ENCODE measurements around the gene TMEM95. TPM values are rescaled to one million over a fixed set of nuclear protein-coding genes. Genes with fewer than 3 reads are reported as not detected.
A peak's percentile ranks its signal among the peaks of the same experiment; 100 is the strongest.

TMEM95 gene
- total and polyA plus RNA-seq, 3 donors from 2014 or later, result 2.8 to 9.9 (median 6.6) TPM

GRCh38 chr17:7318121-7318860 lies 36.7 kb upstream of the TMEM95 start:
- intact Hi-C loops (cut with DNase I; ENCODE audit: low total_unique reads), result no loop called here
- Histone ChIP-seq H3K36me3 (ENCODE audit: low read depth, missing control alignments) (no peaks in the 10 kb centered on the region), H3K27ac (no peak overlapping the region), H3K27me3 (no peaks in the 10 kb centered on the region), H3K4me1 (no peaks in the 10 kb centered on the region), H3K9me3 (no peaks in the 10 kb centered on the region), H3K4me3 (no peak overlapping the region)
- no peak for DNase-seq
- TF ChIP-seq CTCF (IDR thresholded peaks at IDR 0.05) (no peak), POLR2A (IDR thresholded peaks at IDR 0.05) (no peak)
- WGBS, 2 donors, result 84 to 90% methylated on average over 13 of the region's 13 CpGs

- TF ChIP-seq CTCF (IDR thresholded peaks at IDR 0.05), result no peak
- TF ChIP-seq POLR2A (IDR thresholded peaks at IDR 0.05), result no peak
- intact Hi-C loops (cut with DNase I; ENCODE audit: low total_unique reads), result no loop called here
- H3K4me3 ChIP-seq, result no peak overlapping the region
- no peaks in the 10 kb centered on the region for H3K9me3 ChIP-seq
- H3K27me3 ChIP-seq, result no peaks in the 10 kb centered on the region
- DNase-seq, result no peak
- H3K27ac ChIP-seq, result no peak overlapping the region
- no peaks in the 10 kb centered on the region for H3K36me3 ChIP-seq (ENCODE audit: low read depth, missing control alignments)
- no peaks in the 10 kb centered on the region for H3K4me1 ChIP-seq
- WGBS, 2 donors, result 90 to 94% methylated on average over 15 of the region's 15 CpGs
These were observed 33.5 kb upstream of the TMEM95 start for GRCh38 chr17:7321466-7321865.

GRCh38 chr17:7322520-7323194 lies 32.3 kb upstream of the TMEM95 start:
- Histone ChIP-seq H3K9me3 (no peaks in the 10 kb centered on the region), H3K4me3 (no peak overlapping the region), H3K27me3 (no peaks in the 10 kb centered on the region), H3K36me3 (ENCODE audit: low read depth, missing control alignments) (no peaks in the 10 kb centered on the region), H3K4me1 (no peaks in the 10 kb centered on the region), H3K27ac (no peak overlapping the region)
- intact Hi-C loops (cut with DNase I; ENCODE audit: low total_unique reads), result no loop called here
- no peak for TF ChIP-seq POLR2A (IDR thresholded peaks at IDR 0.05)
- TF ChIP-seq CTCF (IDR thresholded peaks at IDR 0.05), result no peak
- no peak for DNase-seq
- 88 to 92% methylated on average over 12 to 22 of the region's 22 CpGs for WGBS, 2 donors

- TF ChIP-seq CTCF (IDR thresholded peaks at IDR 0.05) (peak; percentile 67 to 80 (median 78)), POLR2A (IDR thresholded peaks at IDR 0.05) (no peak)
- H3K36me3 ChIP-seq (ENCODE audit: low read depth, missing control alignments), result no peaks in the 10 kb centered on the region
- WGBS, 2 donors, result 71 to 94% methylated on average over 18 to 39 of the region's 39 CpGs
These were observed 31.1 kb upstream of the TMEM95 start for GRCh38 chr17:7323731-7324437.

More at GRCh38 chr17:7323731-7324437, 31.1 kb upstream of the TMEM95 start:
- H3K4me1 ChIP-seq, result peaks cover 8% of the 10 kb centered on the region
- H3K27ac ChIP-seq, result no peak overlapping the region
- H3K4me3 ChIP-seq, result no peak overlapping the region
- no peaks in the 10 kb centered on the region for H3K9me3 ChIP-seq
- intact Hi-C loops (cut with DNase I; ENCODE audit: low total_unique reads), result no loop called here
- no peaks in the 10 kb centered on the region for H3K27me3 ChIP-seq
- peak; percentile 67 for DNase-seq
